ENCODE measurements around the gene DERA.
"Not testable (repeated sequence)": the region's sequence is repeated elsewhere in the genome, so short reads cannot be mapped to it uniquely, and the experiment has no call there.

DERA gene

DNA sequence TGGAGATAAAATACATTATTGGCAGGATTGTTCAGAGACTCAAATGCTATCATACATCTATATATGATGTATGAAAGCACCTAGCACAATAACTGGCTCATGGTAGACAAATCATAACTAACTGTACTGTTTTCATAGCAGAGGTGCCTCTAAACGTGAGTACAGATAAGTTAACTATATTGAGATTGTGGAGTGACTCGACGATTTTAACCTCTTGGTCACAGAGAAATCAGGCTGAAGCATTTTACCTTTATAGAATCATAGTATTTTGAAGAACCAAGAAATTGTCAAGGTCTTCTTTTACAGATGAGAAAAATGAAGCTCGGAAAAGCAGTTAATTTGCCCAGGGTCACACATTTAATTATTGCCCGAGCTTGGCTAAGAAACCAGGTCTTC is 666 bp upstream of the DERA start:
- no peak for DNase-seq

GRCh38 chr12:15911931-15912330 is 799 bp downstream of the DERA start:
- not testable (repeated sequence) for DNase-seq

DNA sequence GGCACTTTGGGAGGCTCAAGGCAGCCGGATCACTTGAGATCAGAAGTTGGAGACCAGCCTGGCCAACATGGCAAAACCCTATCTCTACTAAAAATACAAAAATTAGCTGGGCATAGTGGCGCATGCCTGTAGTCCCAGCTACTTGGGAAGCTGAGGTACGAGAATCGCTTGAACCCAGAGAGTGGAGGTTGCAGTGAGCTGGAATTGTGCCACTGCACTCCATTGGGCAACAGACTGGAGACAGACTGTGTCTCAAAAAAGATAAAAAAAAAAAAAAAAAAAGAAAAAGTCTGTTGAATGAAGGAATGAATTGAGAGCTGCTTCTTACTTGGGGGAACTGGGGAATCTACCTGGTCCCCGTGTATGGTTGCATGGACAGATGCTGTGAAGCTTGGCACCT is 3.0 kb downstream of the DERA start:
- DNase-seq: not testable (repeated sequence)

DNA sequence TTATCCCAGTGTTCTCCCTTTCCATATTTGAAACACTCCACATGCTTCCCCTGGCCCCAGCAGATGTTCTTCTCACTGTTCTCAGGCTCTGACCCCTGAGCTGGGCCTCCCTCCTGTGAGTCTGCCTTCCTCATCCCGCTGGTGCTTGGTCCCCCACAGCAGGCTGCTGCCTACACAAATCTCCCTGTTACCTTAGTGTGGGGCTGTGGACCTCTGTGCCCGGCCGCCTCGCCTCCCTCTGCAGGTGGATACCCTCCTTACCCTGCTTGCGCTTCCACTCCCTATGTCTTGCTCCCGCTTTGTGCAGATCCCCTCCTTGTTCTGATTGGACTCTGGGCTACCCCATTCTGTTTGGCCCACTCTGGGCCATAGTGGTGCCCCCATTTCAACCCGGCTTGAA is 6.9 kb downstream of the DERA start:
- DNase-seq: no peak

- no peak for DNase-seq
These were observed 8.3 kb downstream of the DERA start for GRCh38 chr12:15919418-15919817.

DNA sequence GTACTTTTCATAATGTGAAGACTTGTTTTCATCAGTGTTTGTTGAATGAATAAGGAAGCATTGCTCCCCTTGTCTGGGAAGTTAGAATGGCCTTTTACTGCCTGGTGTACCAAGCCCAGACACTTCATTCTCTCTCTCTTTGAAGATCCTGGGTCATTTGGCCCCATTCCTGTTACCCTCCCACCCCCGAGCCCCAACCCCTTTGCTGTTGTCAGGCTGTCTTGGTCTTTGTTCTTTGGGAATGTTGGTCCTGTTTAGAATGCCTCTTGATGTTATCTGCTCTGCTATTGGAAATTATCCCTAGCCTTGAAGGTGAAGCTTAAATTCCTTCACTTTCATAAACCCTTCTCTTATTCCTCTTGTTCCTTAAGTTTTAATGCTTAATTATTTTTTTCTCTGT is 13.8 kb downstream of the DERA start:
- DNase-seq: no peak

GRCh38 chr12:15928346-15928745 is 17.2 kb downstream of the DERA start:
- no peak for DNase-seq

- no peak for DNase-seq
These were observed 17.9 kb downstream of the DERA start for GRCh38 chr12:15928870-15929571.

DNA sequence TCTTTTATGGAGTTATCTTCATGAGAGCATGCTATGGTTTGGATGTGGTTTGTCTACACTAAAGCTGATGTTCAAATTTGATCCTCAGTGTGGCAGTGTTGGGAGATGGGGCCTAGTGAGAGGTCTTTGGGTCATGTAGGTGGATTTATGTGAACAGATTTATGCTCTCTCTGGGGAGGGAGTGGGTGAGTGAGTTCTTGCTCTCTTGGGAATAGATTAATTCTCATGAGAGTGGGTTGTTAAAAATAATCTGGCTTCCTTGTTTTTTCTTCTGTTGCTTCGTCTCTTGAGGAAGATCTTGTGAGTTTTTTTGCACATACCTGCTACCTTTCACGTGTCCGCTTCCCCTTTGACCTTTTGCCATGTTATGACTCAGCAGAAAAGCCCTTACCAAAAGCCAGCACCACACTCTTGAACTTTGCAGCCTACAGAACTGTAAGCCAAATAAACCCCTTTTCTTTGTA is 20.5 kb downstream of the DERA start:
- DNase-seq: no peak

GRCh38 chr12:15932327-15932726 is 21.2 kb downstream of the DERA start:
- no peak for DNase-seq

DNA sequence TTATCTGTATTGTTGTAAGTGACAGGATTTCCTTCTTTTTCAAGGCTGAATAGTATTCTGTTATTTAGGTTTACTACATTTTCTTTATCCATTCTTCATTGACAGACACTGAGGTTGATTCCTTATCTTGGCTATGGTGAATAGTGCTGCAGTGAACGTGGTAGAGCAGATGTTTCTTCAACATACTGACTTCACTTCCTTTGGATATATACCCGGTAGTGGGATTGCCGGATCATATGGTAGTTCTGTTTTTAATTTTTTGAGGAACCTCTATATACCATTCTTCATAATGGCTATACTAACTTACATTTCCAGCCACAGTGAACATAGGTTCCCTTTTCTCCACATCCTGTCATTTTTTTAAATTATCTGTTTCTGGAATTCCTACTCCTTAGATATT is 21.8 kb downstream of the DERA start:
- no peak for DNase-seq

DNA sequence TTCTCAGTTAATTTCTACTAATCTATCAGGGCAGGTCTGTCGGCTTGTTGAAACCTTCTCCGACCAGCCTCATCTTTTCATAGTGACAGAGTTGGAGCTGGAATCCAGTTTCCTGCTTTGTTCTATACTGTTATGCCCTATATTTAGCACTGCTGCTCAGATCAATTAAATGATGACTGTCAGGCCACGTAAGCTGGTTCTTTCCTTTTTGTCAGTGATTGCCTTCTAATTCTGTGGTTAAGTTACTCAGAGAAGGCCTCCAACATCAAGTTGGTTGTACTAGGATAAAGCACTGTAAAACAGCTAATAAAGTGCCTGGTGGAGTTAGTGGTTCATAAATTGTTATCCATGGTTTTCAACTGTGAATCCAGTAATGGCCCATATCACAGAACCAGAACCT is 22.6 kb downstream of the DERA start:
- no peak for DNase-seq

GRCh38 chr12:15936751-15937150 is 25.6 kb downstream of the DERA start:
- no peak for DNase-seq

DNA sequence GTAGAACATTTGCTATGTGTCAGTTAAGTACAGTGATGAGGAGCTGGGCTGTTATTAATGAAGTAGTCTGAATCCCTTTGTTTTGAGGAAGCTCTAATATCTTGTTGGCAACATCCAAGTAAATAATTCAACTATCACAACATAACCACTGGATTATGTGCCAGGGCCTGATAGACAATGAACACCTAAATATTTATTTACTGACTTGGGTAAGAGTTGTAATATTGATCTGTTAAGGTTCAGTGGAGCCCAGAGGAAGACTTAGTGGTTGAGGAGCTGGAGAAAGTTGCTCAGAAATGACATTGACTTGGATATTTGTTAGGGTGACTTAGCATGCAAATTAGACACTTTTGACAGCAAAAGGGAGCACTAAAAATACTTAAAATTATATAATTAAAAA is 26.8 kb downstream of the DERA start:
- DNase-seq: no peak

DNA sequence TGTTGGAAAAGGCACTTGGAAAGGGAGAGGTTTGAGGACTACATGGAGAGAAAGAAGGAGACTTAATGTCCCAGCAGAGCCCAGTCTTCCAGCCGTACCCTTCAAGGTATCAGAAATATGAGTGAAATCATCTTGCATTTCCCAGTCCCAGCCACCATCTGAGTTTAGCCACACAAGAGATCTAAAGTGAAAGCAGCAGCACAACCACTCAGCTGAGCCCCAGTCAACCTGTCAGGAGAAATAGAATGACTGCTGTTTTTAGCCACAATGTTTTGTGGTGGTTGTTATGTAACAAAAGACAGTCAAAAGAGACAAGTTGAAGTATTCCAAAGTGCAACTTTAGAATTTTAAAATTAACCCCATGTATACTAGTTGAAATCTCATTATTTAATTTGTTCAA is 28.0 kb downstream of the DERA start:
- no peak for DNase-seq

DNA sequence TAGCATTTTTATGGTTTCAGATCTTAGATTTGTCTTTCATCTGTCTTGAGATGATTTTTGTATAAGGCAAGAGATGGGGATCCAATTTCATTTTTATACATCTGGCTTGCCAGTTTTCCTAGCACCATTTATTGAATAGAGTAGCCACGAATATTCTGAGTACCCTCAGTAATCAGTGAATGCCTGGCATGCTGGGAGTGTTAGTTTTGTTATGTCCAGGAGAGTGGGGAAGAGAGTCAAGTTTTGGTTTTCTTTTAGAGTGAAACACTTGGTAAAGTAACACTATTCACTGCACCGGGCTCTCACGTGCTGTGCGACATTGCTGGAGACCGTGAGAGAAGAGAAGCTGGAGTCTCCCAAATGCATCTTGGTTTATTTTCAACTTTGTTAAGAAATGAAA is 31.3 kb downstream of the DERA start:
- DNase-seq: no peak

DNA sequence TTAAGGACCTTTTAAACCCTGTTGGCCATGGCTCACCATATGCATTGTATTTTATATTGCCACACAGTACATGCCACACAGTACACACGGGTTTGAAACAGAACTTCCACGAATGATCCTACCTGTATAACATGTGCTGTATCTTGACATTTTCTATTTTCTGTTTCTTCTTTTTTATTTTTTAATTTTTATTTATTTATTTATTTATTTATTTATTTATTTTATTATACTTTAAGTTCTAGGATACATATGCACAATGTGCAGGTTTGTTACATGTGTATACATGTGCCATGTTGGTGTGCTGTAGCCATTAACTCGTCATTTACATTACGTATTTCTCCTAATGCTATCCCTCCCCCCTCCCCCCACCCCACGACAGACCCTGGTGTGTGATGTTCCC is 32.4 kb downstream of the DERA start:
- not testable (repeated sequence) for DNase-seq

GRCh38 chr12:15948461-15948860 is 37.3 kb downstream of the DERA start:
- not testable (repeated sequence) for DNase-seq

DNA sequence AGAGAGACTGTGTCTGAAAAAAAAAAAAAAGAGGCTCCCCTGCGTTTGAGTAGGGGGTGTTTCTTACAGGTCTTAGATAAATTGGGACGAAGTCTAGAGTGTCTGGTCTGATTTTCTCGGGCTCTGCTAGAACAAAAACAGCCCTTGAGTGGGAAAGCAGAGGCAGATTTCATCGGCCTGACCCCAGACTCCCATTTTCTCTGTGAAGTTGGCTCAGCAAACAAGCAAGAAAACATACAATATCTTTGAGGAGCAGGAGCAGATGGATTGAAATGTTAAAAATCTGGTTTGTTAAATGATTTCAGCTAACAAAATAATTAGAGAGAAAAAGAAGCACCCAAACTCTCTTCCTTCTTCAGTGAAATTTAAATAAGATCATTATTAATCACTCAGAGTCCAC is 44.1 kb downstream of the DERA start:
- no peak for DNase-seq

- no peak for DNase-seq
These were observed 44.9 kb downstream of the DERA start for GRCh38 chr12:15956010-15956409.

DNA sequence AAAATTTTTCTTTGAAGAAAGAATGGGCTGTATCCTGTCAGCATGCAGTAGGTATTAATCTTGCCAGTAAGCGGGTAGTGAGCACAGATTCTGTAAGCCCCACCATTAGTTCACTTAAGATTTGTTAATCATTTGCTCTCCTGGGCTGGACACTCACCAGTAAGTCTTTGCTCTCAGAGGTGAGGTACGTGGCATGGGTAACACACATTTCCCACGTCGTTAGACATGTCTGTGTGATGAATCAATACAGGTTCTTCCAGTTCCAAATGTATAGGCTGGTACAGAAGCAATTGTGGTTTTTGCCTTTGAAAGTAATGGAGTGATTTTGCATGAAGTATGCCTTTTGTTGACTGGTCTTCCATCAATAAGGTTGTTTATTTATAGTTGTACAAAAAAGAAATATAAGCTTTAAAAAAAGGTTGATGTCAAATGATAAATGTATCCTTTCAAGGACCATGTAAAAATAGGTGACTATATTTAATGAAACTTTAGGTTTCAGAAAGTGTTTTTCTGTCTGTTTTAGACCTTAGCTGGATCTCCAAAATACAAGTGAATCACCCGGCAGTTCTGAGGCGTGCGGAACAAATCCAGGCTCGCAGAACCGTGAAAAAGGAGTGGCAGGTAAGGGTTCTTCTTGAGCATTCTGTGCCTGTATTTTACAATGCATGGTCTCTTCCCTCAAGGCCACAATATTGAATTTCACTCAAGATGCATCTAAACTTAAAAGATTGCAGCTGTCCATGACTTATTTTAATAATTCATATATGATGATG is 45.5 kb downstream of the DERA start:
- DNase-seq: no peak

DNA sequence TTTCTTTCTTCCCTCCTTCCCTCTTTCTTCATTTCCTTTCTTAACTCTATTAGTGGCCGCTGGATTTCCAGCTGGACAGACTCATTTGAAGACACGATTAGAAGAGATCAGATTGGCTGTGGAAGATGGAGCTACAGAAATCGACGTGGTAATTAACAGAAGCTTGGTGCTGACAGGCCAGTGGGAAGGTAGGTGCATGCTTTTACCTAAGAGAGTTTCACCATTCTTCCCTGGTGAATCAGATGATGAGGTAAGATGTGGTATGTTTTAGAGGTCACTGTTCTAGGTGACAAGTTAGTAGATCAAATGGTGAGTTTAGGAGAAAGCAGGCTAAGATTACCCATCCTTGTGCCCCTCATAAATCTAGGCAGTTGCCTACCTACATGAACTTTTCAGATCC is 51.6 kb downstream of the DERA start:
- DNase-seq: no peak

GRCh38 chr12:15963271-15963670 is 52.1 kb downstream of the DERA start:
- no peak for DNase-seq

GRCh38 chr12:15966426-15966825 is 55.3 kb downstream of the DERA start:
- DNase-seq: no peak

DNA sequence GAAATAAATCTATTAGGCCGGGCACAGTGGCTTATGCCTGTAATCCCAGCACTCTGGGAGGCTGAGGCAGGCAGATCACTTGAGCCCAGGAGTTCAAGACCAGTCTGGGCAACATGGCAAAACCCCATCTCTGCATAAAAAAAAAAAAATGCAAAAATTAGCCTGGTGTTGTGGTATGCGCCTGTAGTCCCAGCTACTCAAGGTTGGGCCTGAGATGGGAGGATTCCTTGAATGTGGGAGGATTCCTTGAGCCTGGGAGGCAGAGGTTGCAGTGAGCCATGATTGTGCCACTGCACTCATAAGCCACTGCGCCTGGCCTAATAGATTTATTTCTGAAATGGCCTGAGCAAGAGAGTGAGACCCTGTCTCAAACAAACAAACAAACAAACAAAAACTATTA is 55.9 kb downstream of the DERA start:
- DNase-seq: not testable (repeated sequence)
